Vagina (tissue), 2 donors: Measurements from ENCODE around the gene LMAN2L.

Experiments
- CTCF ChIP-seq, 3 experiments: fragments of 450-650 bp in 2 of 3; fragments of 200-600 bp in 1 of 3; sonication (generic) in 1 of 3; IDR thresholded peaks; one replicate each; pipeline ENCODE4 v1.5.1; 2017 to 2019; ENCODE audit warnings: antibody characterized with exemption in 3 of 3, mild to moderate bottlenecking in 2 of 3, moderate library complexity in 2 of 3
- POLR2A ChIP-seq, 2 donors: fragments of 450-650 bp; IDR thresholded peaks; one replicate each; pipeline ENCODE4 v1.6.1; 2017; ENCODE audit warnings: antibody characterized with exemption in 2 of 2, mild to moderate bottlenecking in 2 of 2, moderate library complexity in 2 of 2

GRCh38 chr2:96758987-96759386, 19.1 kb upstream of the LMAN2L start:
- no peak for TF ChIP-seq CTCF (IDR thresholded peaks at IDR 0.05)
- no peak for TF ChIP-seq POLR2A (IDR thresholded peaks at IDR 0.05)
